ENCODE results near the gene IFNA8.
"Not testable (repeated sequence)": the region's sequence is repeated elsewhere in the genome, so short reads cannot be mapped to it uniquely, and the experiment has no call there.

IFNA8 gene

GRCh38 chr9:21408817-21409216, at the start of gene IFNA8:
Gene IFNA8 (plus strand): TSS chr9:21409117. CDS start chr9:21409177, 60 bp downstream.
- TF ChIP-seq POLR2A (IDR thresholded peaks at IDR 0.05; ENCODE audit: low read length) (no peak), GATA1 (IDR thresholded peaks at IDR 0.05; ENCODE audit: low read depth, low read length) (no peak)
- DNase-seq: no peak

GRCh38 chr9:21362287-21362686, 46.6 kb upstream of the IFNA8 start:
- DNase-seq: no peak
- TF ChIP-seq POLR2A (IDR thresholded peaks at IDR 0.05; ENCODE audit: low read length) (no peak), GATA1 (IDR thresholded peaks at IDR 0.05; ENCODE audit: low read depth, low read length) (no peak)

GRCh38 chr9:21367169-21367568, 41.7 kb upstream of the IFNA8 start:
- not testable (repeated sequence) for DNase-seq

- DNase-seq: no peak
- no peak for TF ChIP-seq POLR2A (IDR thresholded peaks at IDR 0.05; ENCODE audit: low read length)
- no peak for TF ChIP-seq GATA1 (IDR thresholded peaks at IDR 0.05; ENCODE audit: low read depth, low read length)
Observed at GRCh38 chr9:21367957-21368356, 41.0 kb upstream of the IFNA8 start, which contains the start of gene IFNA13. Gene IFNA13 (minus strand): TSS chr9:21368057. CDS start chr9:21368010, 47 bp downstream.

- not testable (repeated sequence) for DNase-seq
Observed at GRCh38 chr9:21371467-21371866, 37.5 kb upstream of the IFNA8 start.

- TF ChIP-seq POLR2A (IDR thresholded peaks at IDR 0.05; ENCODE audit: low read length) (no peak), GATA1 (IDR thresholded peaks at IDR 0.05; ENCODE audit: low read depth, low read length) (no peak)
- DNase-seq: no peak
Observed at GRCh38 chr9:21381448-21382339, 27.2 kb upstream of the IFNA8 start.

- no peak for DNase-seq
- TF ChIP-seq POLR2A (IDR thresholded peaks at IDR 0.05; ENCODE audit: low read length) (no peak), GATA1 (IDR thresholded peaks at IDR 0.05; ENCODE audit: low read depth, low read length) (no peak)
Observed at GRCh38 chr9:21383627-21384026, 25.3 kb upstream of the IFNA8 start.

- no peak for DNase-seq
- TF ChIP-seq GATA1 (IDR thresholded peaks at IDR 0.05; ENCODE audit: low read depth, low read length) (no peak), POLR2A (IDR thresholded peaks at IDR 0.05; ENCODE audit: low read length) (no peak)
Observed at GRCh38 chr9:21385131-21385670, 23.7 kb upstream of the IFNA8 start, which contains the start of gene IFNA2. Gene IFNA2 (minus strand): TSS chr9:21385398. CDS start chr9:21385329, 69 bp downstream.

GRCh38 chr9:21392270-21392669, 16.6 kb upstream of the IFNA8 start:
- DNase-seq: peak in 1 of 2 experiments; percentile 3
- TF ChIP-seq GATA1 (IDR thresholded peaks at IDR 0.05; ENCODE audit: low read depth, low read length): no peak
- TF ChIP-seq POLR2A (IDR thresholded peaks at IDR 0.05; ENCODE audit: low read length): no peak

- DNase-seq: peak; percentile 22 to 52
- TF ChIP-seq GATA1 (IDR thresholded peaks at IDR 0.05; ENCODE audit: low read depth, low read length) (no peak), POLR2A (IDR thresholded peaks at IDR 0.05; ENCODE audit: low read length) (no peak)
Observed at GRCh38 chr9:21395778-21396717, 12.9 kb upstream of the IFNA8 start.

- no peak for DNase-seq
- TF ChIP-seq POLR2A (IDR thresholded peaks at IDR 0.05; ENCODE audit: low read length) (no peak), GATA1 (IDR thresholded peaks at IDR 0.05; ENCODE audit: low read depth, low read length) (no peak)
Observed at GRCh38 chr9:21398955-21399489, 9.9 kb upstream of the IFNA8 start.

GRCh38 chr9:21399956-21400355, 9.0 kb upstream of the IFNA8 start:
- DNase-seq: no peak
- TF ChIP-seq POLR2A (IDR thresholded peaks at IDR 0.05; ENCODE audit: low read length): no peak
- no peak for TF ChIP-seq GATA1 (IDR thresholded peaks at IDR 0.05; ENCODE audit: low read depth, low read length)

GRCh38 chr9:21402386-21403251, 6.3 kb upstream of the IFNA8 start:
- no peak for DNase-seq
- TF ChIP-seq POLR2A (IDR thresholded peaks at IDR 0.05; ENCODE audit: low read length) (no peak), GATA1 (IDR thresholded peaks at IDR 0.05; ENCODE audit: low read depth, low read length) (no peak)
